MM.1S (cell line): Measurements from ENCODE around the gene TOMM6.

ENCODE experiments used
- DNase-seq: peaks from one replicate; pipeline ENCODE4 v3.0.0-alpha.2; 2015
- H2AFZ ChIP-seq: fragments of 300-600 bp; sonication (generic); 2 replicates; pipeline ENCODE4 v1.6.0; 2016; ENCODE audit warnings: antibody characterized with exemption, low read length
- H3F3A ChIP-seq: fragments of 300-600 bp; sonication (generic); 2 replicates; pipeline ENCODE4 v1.6.1; 2016; ENCODE audit warnings: mild to moderate bottlenecking, antibody characterized with exemption, low read length, moderate library complexity, mixed read lengths; ENCODE audit not compliant: insufficient read depth
- H3K27ac ChIP-seq: fragments of 300-600 bp; sonication (generic); 2 replicates; pipeline ENCODE4 v1.5.1; 2016; ENCODE audit warnings: mild to moderate bottlenecking, low read length
- H3K27me3 ChIP-seq: fragments of 300-600 bp; sonication (generic); replicated peaks from 2 replicates; pipeline ENCODE4 v1.6.0; 2016; ENCODE audit warnings: low read length; ENCODE audit not compliant: insufficient read depth
- H3K36me3 ChIP-seq: fragments of 300-600 bp; sonication (generic); replicated peaks from 2 replicates; pipeline ENCODE4 v1.6.1; 2016; ENCODE audit warnings: mild to moderate bottlenecking, low read length, mixed read lengths; ENCODE audit not compliant: insufficient read depth
- H3K4me1 ChIP-seq: fragments of 300-600 bp; sonication (generic); 2 replicates; pipeline ENCODE4 v1.6.1; 2016; ENCODE audit warnings: low read length, mixed read lengths
- H3K4me2 ChIP-seq: fragments of 300-600 bp; sonication (generic); 2 replicates; pipeline ENCODE4 v1.6.0; 2016; ENCODE audit warnings: low read depth, low read length
- H3K4me3 ChIP-seq: fragments of 300-600 bp; sonication (generic); 2 replicates; pipeline ENCODE4 v1.5.1; 2016; ENCODE audit warnings: low read length, mixed read lengths
- H3K79me2 ChIP-seq: fragments of 300-600 bp; sonication (generic); 2 replicates; pipeline ENCODE4 v1.6.1; 2016; ENCODE audit warnings: mixed run types, low read length, mixed read lengths
- H3K9ac ChIP-seq: fragments of 300-600 bp; sonication (generic); 2 replicates; pipeline ENCODE4 v1.6.1; 2016; ENCODE audit warnings: low read length, mixed read lengths
- H3K9me2 ChIP-seq: fragments of 300-600 bp; sonication (generic); replicated peaks from 2 replicates; pipeline ENCODE4 v1.6.1; 2016; ENCODE audit warnings: mild to moderate bottlenecking, low read length, mixed read lengths; ENCODE audit not compliant: insufficient read depth
- H3K9me3 ChIP-seq: fragments of 300-600 bp; sonication (generic); replicated peaks from 2 replicates; pipeline ENCODE4 v1.6.1; 2016; ENCODE audit warnings: mild to moderate bottlenecking, low read length, mixed read lengths; ENCODE audit not compliant: insufficient read depth
- H4K20me1 ChIP-seq: fragments of 300-600 bp; sonication (generic); 2 replicates; pipeline ENCODE4 v1.6.1; 2016; ENCODE audit warnings: mild to moderate bottlenecking, low read length, moderate library complexity, mixed read lengths; ENCODE audit not compliant: insufficient read depth
- CTCF ChIP-seq: fragments of 300-600 bp; sonication (generic); IDR thresholded peaks from 2 replicates; pipeline ENCODE4 v1.5.1; 2016; ENCODE audit warnings: antibody characterized with exemption, low read length, mixed read lengths
- EZH2 ChIP-seq: fragments of 300-600 bp; sonication (generic); optimal IDR thresholded peaks from 2 replicates; pipeline ENCODE3; 2017; ENCODE audit warnings: low read depth, mild to moderate bottlenecking, antibody characterized with exemption, low read length, mixed read lengths
- EZH2phosphoT487 ChIP-seq: fragments of 300-600 bp; sonication (generic); IDR thresholded peaks from 2 replicates; pipeline ENCODE4 v1.6.1; 2018; ENCODE audit warnings: antibody characterized with exemption, low read length

TOMM6 gene

GRCh38 chr6:41826343-41827022 is 39.0 kb downstream of the TOMM6 start:
- H3K4me2 ChIP-seq: no peak overlapping the region
- no peak overlapping the region for H3K27ac ChIP-seq
- H2AFZ ChIP-seq: no peak overlapping the region
- no peaks in the 10 kb centered on the region for H3K27me3 ChIP-seq
- H3K9ac ChIP-seq: no peak overlapping the region
- DNase-seq: no peak
- no peak overlapping the region for H3K4me3 ChIP-seq
- H3K79me2 ChIP-seq: no peaks in the 10 kb centered on the region
- H3K36me3 ChIP-seq: no peaks in the 10 kb centered on the region
- no peaks in the 10 kb centered on the region for H3K4me1 ChIP-seq
- no peaks in the 10 kb centered on the region for H4K20me1 ChIP-seq
- no peak for TF ChIP-seq CTCF
- H3K9me3 ChIP-seq: no peaks in the 10 kb centered on the region
- no peaks in the 10 kb centered on the region for H3K9me2 ChIP-seq
- H3F3A ChIP-seq: no peaks in the 10 kb centered on the region

GRCh38 chr6:41832263-41832662 is 44.8 kb downstream of the TOMM6 start:
- H2AFZ ChIP-seq: no peak overlapping the region
- peaks cover 12% of the 10 kb centered on the region for H3K4me1 ChIP-seq
- no peaks in the 10 kb centered on the region for H3F3A ChIP-seq
- no peaks in the 10 kb centered on the region for H3K27me3 ChIP-seq
- H3K9ac ChIP-seq: no peak overlapping the region
- H4K20me1 ChIP-seq: no peaks in the 10 kb centered on the region
- no peak for DNase-seq
- no peak for TF ChIP-seq EZH2
- no peak for TF ChIP-seq EZH2phosphoT487
- TF ChIP-seq CTCF: no peak
- H3K9me3 ChIP-seq: no peaks in the 10 kb centered on the region
- H3K4me3 ChIP-seq: no peak overlapping the region
- no peak overlapping the region for H3K27ac ChIP-seq
- H3K4me2 ChIP-seq: no peak overlapping the region
- H3K79me2 ChIP-seq: peaks cover 12% of the 10 kb centered on the region; the same call in 1 of the 2 replicates
- H3K9me2 ChIP-seq: no peaks in the 10 kb centered on the region
- H3K36me3 ChIP-seq: no peaks in the 10 kb centered on the region

GRCh38 chr6:41836022-41836659 is 48.6 kb downstream of the TOMM6 start:
- Histone ChIP-seq H3F3A (no peaks in the 10 kb centered on the region), H4K20me1 (no peaks in the 10 kb centered on the region), H3K9ac (no peak overlapping the region), H3K27me3 (no peaks in the 10 kb centered on the region), H3K4me1 (peaks cover 12% of the 10 kb centered on the region), H3K36me3 (no peaks in the 10 kb centered on the region), H3K4me3 (no peak overlapping the region), H3K27ac (no peak overlapping the region; the same call in 1 of the 2 replicates), H3K79me2 (peaks cover 19% of the 10 kb centered on the region; the same call in 1 of the 2 replicates), H3K9me3 (no peaks in the 10 kb centered on the region), H3K9me2 (no peaks in the 10 kb centered on the region), H2AFZ (no peak overlapping the region), H3K4me2 (peak overlapping the region; percentile 42; the same call in 1 of the 2 replicates)
- TF ChIP-seq CTCF: no peak
- TF ChIP-seq EZH2phosphoT487: no peak
- TF ChIP-seq EZH2: no peak
- peak; percentile 43 for DNase-seq
